HCT116 (cell line): ENCODE results near the gene PKM.

Source experiments
- ATF3 ChIP-seq: IDR thresholded peaks from 2 replicates; pipeline ENCODE4 v1.6.1; 2012
- EGR1 ChIP-seq: IDR thresholded peaks from 2 replicates; pipeline ENCODE4 v1.6.1; 2012; ENCODE audit warnings: low read depth
- EZH2 ChIP-seq: fragments of 200-600 bp; sonication (generic); IDR thresholded peaks from 2 replicates; pipeline ENCODE4 v1.6.1; 2017; ENCODE audit warnings: antibody characterized with exemption, mixed run types
- EZH2phosphoT487 ChIP-seq: fragments of 200-600 bp; IDR thresholded peaks from 2 replicates; pipeline ENCODE4 v1.6.1; 2018; ENCODE audit warnings: antibody characterized with exemption, borderline replicate concordance
- POLR2A ChIP-seq: IDR thresholded peaks from 2 replicates; pipeline ENCODE4 v1.7.0; 2011; ENCODE audit warnings: borderline replicate concordance; ENCODE audit not compliant: insufficient read depth, insufficient read length; ENCODE audit errors: extremely low read depth
- POLR2AphosphoS5 ChIP-seq: IDR thresholded peaks from 2 replicates; pipeline ENCODE4 v1.6.1; 2011; ENCODE audit warnings: mild to moderate bottlenecking, low read depth, low read length, moderate library complexity
- RAD21 ChIP-seq: IDR thresholded peaks from 2 replicates; pipeline ENCODE4 v1.6.1; 2012; ENCODE audit warnings: low read depth, mild to moderate bottlenecking
- TCF7L2 ChIP-seq: IDR thresholded peaks from 2 replicates; pipeline ENCODE4 v1.7.0; 2011; ENCODE audit warnings: borderline replicate concordance, inconsistent platforms; ENCODE audit not compliant: insufficient read depth, insufficient read length; ENCODE audit errors: extremely low read depth
- YY1 ChIP-seq: IDR thresholded peaks from 2 replicates; pipeline ENCODE4 v1.6.1; 2011; ENCODE audit warnings: low read length, low read depth, moderate library complexity, mild to moderate bottlenecking; ENCODE audit not compliant: insufficient replicate concordance; ENCODE audit errors: extremely low read depth
- TF ChIP-seq, protein P1 (sequence below), 3 experiments: fragments of 200-600 bp in 1 of 3; sonication (generic) in 1 of 3; IDR thresholded peaks in 2 of 3; conservative IDR thresholded peaks in 1 of 3; 2 replicates each; pipeline ENCODE4 v1.5.1; 2012 to 2017; ENCODE audit warnings: low read depth in 2 of 3, low read length in 2 of 3, antibody characterized with exemption in 1 of 3, borderline replicate concordance in 1 of 3, control low read depth in 1 of 3, mild to moderate bottlenecking in 1 of 3, mixed read lengths in 1 of 3, mixed run types in 1 of 3, moderate library complexity in 1 of 3; ENCODE audit not compliant: insufficient read depth in 1 of 3
- TF ChIP-seq, protein P2 (sequence below): IDR thresholded peaks from 2 replicates; pipeline ENCODE4 v1.6.1; 2012
- TF ChIP-seq, protein P3 (sequence below): IDR thresholded peaks from 2 replicates; pipeline ENCODE4 v1.6.1; 2012; ENCODE audit warnings: low read depth
- TF ChIP-seq, protein P4 (sequence below): IDR thresholded peaks from 2 replicates; pipeline ENCODE4 v1.6.1; 2011; ENCODE audit warnings: mild to moderate bottlenecking, low read length, moderate library complexity; ENCODE audit not compliant: insufficient replicate concordance; ENCODE audit errors: extremely low read depth

DNA sequence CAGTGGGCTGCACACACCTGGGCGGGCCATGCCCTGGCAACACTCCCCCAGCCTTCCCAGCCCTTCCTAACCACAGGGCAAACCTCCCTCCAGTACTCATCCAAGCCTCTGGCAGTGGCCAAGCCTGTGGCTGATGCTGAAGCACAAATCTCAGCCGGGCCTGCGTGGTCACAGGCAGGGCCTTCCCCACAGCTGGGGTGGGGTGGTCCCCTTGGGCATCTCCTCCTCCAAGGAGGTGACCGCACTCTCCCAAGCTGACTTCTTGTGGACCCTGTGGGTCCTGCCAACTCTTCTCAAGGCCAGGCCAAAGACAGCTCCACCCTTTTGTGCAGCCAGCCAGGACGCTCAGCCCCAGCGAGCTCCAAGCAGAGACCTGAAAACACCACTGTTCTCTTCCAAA, 54.8 kb downstream of the PKM start:
- TF ChIP-seq, protein P1, sequence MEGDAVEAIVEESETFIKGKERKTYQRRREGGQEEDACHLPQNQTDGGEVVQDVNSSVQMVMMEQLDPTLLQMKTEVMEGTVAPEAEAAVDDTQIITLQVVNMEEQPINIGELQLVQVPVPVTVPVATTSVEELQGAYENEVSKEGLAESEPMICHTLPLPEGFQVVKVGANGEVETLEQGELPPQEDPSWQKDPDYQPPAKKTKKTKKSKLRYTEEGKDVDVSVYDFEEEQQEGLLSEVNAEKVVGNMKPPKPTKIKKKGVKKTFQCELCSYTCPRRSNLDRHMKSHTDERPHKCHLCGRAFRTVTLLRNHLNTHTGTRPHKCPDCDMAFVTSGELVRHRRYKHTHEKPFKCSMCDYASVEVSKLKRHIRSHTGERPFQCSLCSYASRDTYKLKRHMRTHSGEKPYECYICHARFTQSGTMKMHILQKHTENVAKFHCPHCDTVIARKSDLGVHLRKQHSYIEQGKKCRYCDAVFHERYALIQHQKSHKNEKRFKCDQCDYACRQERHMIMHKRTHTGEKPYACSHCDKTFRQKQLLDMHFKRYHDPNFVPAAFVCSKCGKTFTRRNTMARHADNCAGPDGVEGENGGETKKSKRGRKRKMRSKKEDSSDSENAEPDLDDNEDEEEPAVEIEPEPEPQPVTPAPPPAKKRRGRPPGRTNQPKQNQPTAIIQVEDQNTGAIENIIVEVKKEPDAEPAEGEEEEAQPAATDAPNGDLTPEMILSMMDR (IDR thresholded peaks at IDR 0.05 in 2 of 3, conservative IDR thresholded peaks at IDR 0.05 in 1 of 3; ENCODE audit: borderline replicate concordance in 1 of 3, insufficient read depth in 1 of 3, low read depth in 2 of 3, low read length in 2 of 3) = no peak
- TF ChIP-seq EZH2 (no peak), EZH2phosphoT487 (no peak), ATF3 (no peak), TCF7L2 (no peak), YY1 (no peak), POLR2A (no peak), POLR2AphosphoS5 (no peak), RAD21 (no peak), EGR1 (no peak)
- TF ChIP-seq, protein P2, sequence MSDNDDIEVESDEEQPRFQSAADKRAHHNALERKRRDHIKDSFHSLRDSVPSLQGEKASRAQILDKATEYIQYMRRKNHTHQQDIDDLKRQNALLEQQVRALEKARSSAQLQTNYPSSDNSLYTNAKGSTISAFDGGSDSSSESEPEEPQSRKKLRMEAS = no peak
- TF ChIP-seq, protein P3, sequence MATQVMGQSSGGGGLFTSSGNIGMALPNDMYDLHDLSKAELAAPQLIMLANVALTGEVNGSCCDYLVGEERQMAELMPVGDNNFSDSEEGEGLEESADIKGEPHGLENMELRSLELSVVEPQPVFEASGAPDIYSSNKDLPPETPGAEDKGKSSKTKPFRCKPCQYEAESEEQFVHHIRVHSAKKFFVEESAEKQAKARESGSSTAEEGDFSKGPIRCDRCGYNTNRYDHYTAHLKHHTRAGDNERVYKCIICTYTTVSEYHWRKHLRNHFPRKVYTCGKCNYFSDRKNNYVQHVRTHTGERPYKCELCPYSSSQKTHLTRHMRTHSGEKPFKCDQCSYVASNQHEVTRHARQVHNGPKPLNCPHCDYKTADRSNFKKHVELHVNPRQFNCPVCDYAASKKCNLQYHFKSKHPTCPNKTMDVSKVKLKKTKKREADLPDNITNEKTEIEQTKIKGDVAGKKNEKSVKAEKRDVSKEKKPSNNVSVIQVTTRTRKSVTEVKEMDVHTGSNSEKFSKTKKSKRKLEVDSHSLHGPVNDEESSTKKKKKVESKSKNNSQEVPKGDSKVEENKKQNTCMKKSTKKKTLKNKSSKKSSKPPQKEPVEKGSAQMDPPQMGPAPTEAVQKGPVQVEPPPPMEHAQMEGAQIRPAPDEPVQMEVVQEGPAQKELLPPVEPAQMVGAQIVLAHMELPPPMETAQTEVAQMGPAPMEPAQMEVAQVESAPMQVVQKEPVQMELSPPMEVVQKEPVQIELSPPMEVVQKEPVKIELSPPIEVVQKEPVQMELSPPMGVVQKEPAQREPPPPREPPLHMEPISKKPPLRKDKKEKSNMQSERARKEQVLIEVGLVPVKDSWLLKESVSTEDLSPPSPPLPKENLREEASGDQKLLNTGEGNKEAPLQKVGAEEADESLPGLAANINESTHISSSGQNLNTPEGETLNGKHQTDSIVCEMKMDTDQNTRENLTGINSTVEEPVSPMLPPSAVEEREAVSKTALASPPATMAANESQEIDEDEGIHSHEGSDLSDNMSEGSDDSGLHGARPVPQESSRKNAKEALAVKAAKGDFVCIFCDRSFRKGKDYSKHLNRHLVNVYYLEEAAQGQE = no peak
- TF ChIP-seq, protein P4, sequence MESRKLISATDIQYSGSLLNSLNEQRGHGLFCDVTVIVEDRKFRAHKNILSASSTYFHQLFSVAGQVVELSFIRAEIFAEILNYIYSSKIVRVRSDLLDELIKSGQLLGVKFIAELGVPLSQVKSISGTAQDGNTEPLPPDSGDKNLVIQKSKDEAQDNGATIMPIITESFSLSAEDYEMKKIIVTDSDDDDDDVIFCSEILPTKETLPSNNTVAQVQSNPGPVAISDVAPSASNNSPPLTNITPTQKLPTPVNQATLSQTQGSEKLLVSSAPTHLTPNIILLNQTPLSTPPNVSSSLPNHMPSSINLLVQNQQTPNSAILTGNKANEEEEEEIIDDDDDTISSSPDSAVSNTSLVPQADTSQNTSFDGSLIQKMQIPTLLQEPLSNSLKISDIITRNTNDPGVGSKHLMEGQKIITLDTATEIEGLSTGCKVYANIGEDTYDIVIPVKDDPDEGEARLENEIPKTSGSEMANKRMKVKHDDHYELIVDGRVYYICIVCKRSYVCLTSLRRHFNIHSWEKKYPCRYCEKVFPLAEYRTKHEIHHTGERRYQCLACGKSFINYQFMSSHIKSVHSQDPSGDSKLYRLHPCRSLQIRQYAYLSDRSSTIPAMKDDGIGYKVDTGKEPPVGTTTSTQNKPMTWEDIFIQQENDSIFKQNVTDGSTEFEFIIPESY = no peak
